ENCODE results near the gene MARVELD2.
"Not testable (repeated sequence)": the region's sequence is repeated elsewhere in the genome, so short reads cannot be mapped to it uniquely, and the experiment has no call there.

The MARVELD2 gene

DNA sequence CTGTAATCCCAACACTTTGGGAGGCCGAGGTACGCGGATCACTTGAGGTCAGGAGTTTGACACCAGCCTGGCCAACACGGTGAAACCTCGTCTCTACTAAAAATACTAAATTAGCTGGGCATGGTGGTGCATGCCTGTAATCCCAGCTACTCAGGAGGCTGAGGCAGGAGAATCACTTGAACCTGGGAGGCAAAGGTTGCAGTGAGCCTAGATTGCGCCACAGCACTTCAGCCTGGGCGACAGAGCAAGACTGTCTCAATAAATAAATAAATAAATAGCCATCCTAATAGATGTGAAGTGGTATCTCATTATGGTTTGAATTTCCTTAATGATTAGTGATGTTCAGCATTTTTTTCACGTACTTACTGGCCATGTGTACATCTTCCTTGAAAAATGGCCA is 35.6 kb downstream of the MARVELD2 start:
- not testable (repeated sequence) for DNase-seq

GRCh38 chr5:69451941-69452647 is 37.2 kb downstream of the MARVELD2 start:
- no peak for DNase-seq

DNA sequence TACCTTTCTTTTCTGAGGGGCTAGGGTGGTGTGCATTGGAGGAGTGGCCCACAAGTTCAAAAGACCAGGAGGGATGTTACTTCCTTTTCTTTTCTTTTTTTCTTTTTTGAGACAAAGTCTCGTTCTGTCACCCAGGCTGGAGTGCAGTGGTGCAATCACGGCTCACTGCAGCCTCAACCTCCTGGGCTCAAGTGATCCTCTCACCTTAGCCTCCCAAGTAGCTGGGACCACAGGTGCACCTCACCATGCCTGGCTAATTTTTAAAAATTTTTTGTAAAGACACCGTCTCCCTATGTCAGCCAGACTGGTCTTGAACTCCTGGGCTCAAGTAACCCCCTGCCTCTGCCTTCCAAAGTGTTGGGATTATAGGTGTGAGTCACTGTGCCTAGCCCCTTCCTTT is 38.6 kb downstream of the MARVELD2 start:
- not testable (repeated sequence) for DNase-seq

DNA sequence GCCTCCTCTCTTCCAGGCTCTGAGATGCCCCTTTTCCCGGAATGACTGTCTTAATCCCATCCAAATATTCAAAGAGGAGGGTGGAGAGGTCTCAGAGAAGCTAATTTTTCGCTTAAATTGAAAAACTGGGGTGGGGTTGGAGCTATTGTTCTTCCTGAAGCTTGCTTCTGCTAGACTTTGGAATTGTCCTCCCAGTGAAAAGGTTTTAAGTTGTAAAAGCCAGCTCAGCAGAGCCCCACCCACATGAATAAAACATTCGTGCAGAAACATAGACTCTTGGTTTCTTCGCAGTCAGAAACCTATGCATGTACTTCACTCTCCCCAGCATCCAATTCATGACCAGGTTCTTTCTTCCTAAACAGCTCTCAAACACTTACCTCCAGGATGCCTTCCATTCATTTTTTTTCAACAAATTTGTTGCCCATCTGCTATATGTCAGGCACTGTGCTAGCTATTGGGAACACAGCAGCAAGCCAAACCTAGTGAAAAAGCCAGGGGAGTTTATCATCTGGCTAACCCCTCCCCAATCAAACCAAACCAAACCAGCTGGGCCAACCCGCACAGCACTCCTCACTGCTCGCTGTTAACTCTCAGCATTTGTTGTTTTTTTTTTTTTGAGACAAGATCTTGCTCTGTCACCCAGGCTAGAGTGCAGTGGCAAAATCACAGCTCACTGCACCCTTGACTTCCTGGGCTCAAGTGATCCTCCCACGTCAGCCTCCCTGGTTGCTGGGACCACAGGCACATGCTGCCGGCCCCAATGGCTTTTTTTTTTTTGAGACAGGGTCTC is 39.7 kb downstream of the MARVELD2 start:
- DNase-seq = no peak

DNA sequence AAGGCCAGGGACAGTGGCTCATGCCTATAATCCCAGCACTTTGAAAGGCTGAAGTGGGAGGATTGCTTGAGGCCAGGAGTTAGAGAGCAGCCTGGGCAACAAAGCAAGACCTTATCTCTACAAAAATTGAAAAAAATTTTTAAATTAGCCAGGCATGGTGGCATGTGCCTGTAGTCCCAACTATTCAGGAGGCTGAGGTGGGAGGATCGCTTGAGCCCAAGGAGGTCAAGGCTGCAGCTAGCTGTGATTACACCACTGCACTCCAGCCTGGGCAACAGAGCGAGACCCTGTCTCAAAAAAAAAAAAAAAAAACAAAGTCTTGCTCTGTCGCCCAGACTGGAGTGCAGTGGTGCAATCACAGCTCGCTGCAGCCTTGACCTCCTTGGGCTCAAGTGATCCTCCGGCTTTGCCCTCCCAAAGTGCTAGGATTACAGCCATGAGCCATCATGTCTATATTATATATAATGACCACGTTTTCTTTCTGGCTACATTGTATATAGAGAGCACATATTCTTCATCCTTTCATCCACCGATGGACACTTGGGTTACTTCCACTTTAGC is 40.6 kb downstream of the MARVELD2 start:
- not testable (repeated sequence) for DNase-seq

GRCh38 chr5:69462170-69462569 is 47.3 kb downstream of the MARVELD2 start:
- DNase-seq = no peak

DNA sequence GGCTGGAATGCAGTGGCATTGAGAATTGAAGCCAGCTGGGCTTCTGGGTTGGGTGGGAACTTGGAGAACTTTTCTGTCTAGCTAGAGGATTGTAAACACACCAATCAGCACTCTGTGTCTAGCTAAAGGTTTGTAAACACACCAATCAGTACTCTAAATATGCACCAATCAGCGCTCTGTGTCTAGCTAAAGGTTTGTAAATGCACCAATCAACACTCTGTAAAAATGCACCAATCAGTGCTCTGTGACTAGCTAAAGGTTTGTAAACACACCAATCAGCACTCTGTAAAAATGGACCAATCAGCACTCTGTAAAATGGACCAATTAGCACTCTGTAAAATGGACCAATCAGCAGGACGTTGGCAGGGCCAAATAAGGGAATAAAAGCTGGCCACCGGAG is 51.5 kb downstream of the MARVELD2 start:
- not testable (repeated sequence) for DNase-seq

- no peak for DNase-seq
Observed at GRCh38 chr5:69467442-69468225, 52.7 kb downstream of the MARVELD2 start.

- DNase-seq = no peak
Observed at GRCh38 chr5:69468631-69469030, 53.7 kb downstream of the MARVELD2 start.

- DNase-seq = not testable (repeated sequence)
Observed at GRCh38 chr5:69471516-69471915, 56.6 kb downstream of the MARVELD2 start.

GRCh38 chr5:69472535-69473143 is 57.7 kb downstream of the MARVELD2 start:
- DNase-seq = not testable (repeated sequence)

GRCh38 chr5:69477170-69477569 is 62.3 kb downstream of the MARVELD2 start:
- no peak for DNase-seq

DNA sequence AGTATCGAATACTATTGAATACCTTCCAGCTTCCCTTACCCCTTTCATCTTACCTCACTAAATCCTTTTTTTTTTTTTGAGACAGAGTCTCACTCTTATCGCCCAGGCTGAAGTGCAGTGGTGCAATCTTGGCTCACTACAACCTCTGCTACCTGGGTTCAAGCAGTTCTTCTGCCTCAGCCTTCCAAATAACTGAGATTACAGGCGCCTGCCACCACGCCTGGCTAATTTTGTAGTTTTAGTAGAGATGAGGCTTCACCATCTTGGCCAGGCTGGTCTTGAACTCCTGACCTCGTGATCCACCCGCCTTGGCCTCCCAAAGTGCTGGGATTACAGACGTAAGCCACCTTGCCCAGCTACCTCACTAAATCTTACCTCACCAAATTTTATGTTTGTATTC is 63.4 kb downstream of the MARVELD2 start:
- DNase-seq = not testable (repeated sequence)

- DNase-seq = peak; percentile 61
Observed at GRCh38 chr5:69484891-69485290, 70.0 kb downstream of the MARVELD2 start.

GRCh38 chr5:69485471-69485870 is 70.6 kb downstream of the MARVELD2 start:
- DNase-seq = no peak

DNA sequence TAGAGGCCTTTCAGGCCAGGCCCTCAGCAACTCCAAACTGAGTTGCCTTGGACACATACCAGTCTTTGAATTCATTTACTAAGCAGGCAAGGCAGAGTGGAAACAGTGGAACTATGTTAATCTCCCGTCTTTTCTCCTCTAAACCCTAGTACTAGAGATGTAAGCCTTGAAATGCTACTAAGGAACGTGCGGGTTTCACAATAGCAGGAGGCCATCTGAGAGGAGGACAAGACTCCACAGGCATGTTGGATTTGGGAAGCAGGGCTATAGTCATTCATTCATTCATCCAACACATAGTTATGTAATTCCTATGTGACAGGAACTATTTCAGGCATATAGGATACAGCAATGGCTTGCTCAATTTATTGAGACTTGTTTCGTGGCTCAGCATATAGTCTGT is 74.3 kb downstream of the MARVELD2 start:
- no peak for DNase-seq

DNA sequence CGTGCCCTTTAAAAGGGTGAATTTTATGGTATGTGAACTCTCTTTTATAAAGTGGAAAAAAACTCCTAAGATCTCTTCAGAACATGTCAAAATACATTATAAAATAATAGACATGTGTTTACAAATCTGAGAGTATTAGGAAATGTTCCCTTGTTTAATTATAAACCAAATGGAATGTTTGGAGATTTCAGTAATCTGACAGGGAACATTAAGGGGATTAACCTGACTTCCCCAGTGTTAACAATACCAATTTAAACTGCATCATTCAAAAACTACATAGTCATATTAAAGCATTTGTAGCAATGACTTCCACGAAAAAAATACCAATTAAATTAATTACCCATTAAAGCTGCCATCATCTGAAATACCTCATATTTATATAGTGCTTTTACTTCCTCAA is 76.1 kb downstream of the MARVELD2 start:
- DNase-seq = no peak

DNA sequence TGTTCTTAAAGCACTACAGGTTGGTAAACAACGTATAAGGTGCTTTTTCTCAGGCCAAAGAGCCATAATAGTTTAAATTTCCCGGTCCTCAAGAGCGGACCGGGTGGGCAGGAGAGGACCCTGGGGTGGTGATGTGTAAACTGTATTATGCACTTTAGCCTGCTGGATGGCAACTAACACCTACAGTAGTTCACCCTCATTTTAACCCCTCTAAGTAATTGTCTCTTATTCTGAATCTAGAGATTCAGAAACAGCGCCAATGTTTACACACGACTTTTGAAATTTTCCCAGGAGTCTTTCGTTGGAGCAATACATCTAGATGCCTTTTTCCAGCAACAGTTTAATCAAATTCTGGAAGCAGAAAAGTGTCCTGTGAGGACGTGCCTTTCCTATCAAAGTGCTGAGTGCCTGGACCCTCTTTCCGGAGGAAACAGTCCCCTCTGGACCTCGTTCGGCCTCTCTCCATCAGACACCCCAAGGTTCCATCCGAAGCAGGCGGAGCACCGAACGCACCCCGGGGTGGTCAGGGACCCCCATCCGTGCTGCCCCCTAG is 77.0 kb downstream of the MARVELD2 start:
- DNase-seq = no peak

- DNase-seq = no peak
Observed at GRCh38 chr5:69492391-69492922, 77.5 kb downstream of the MARVELD2 start, which contains the start of gene OCLN. OCLN (plus strand) TSS chr5:69492790; CDS start chr5:69504245, 11,455 bp downstream.

- DNase-seq = no peak
Observed at GRCh38 chr5:69492923-69493395, 78.0 kb downstream of the MARVELD2 start.

GRCh38 chr5:69493396-69494133 is 78.6 kb downstream of the MARVELD2 start:
- DNase-seq = peak; percentile 29
